GM18870 (cell line): ENCODE data around the gene ATG10.
A peak's percentile ranks its signal among the peaks of the same experiment; 100 is the strongest.
"Not testable (repeated sequence)": the region's sequence is repeated elsewhere in the genome, so short reads cannot be mapped to it uniquely, and the experiment has no call there.

ENCODE experiments used
- ATAC-seq: cut with Tn5 transposase; IDR thresholded peaks from one replicate; pipeline ENCODE4 v1.9.1; 2021; ENCODE audit warnings: moderate library complexity; ENCODE audit not compliant: unreplicated experiment

ATG10 gene

GRCh38 chr5:82273426-82273825 is 301.6 kb downstream of the ATG10 start:
- not testable (repeated sequence) for ATAC-seq

GRCh38 chr5:82274343-82275211 is 302.8 kb downstream of the ATG10 start:
- ATAC-seq = no peak

GRCh38 chr5:82275216-82275664 is 303.4 kb downstream of the ATG10 start:
- ATAC-seq = no peak

GRCh38 chr5:82276800-82277612 is 305.2 kb downstream of the ATG10 start:
- ATAC-seq = no peak

- ATAC-seq = no peak
These were observed 305.8 kb downstream of the ATG10 start for GRCh38 chr5:82277613-82277986.

GRCh38 chr5:82277987-82278710 is 306.3 kb downstream of the ATG10 start, which contains the start of gene RPS23:
TSS of gene RPS23 (minus strand) at chr5:82278354. CDS start at chr5:82278323, 31 bp downstream.
- ATAC-seq = peak; percentile 90

- ATAC-seq = no peak
These were observed 307.0 kb downstream of the ATG10 start for GRCh38 chr5:82278711-82279370.

- ATAC-seq = no peak
These were observed 312.1 kb downstream of the ATG10 start for GRCh38 chr5:82283893-82284292.

GRCh38 chr5:82285206-82285605 is 313.4 kb downstream of the ATG10 start:
- ATAC-seq = no peak

GRCh38 chr5:82287625-82288024 is 315.8 kb downstream of the ATG10 start:
- ATAC-seq = no peak

GRCh38 chr5:82290005-82290404 is 318.2 kb downstream of the ATG10 start:
- no peak for ATAC-seq

GRCh38 chr5:82290908-82291307 is 319.1 kb downstream of the ATG10 start:
- ATAC-seq = no peak

- no peak for ATAC-seq
These were observed 319.6 kb downstream of the ATG10 start for GRCh38 chr5:82291420-82291819.

- ATAC-seq = no peak
These were observed 323.3 kb downstream of the ATG10 start for GRCh38 chr5:82295144-82295543.

GRCh38 chr5:82295959-82296531 is 324.2 kb downstream of the ATG10 start:
- ATAC-seq = no peak

GRCh38 chr5:82296929-82297328 is 325.1 kb downstream of the ATG10 start:
- no peak for ATAC-seq

GRCh38 chr5:82297711-82298110 is 325.9 kb downstream of the ATG10 start:
- ATAC-seq = no peak

- ATAC-seq = no peak
These were observed 326.8 kb downstream of the ATG10 start for GRCh38 chr5:82298668-82299067.

GRCh38 chr5:82301190-82301589 is 329.4 kb downstream of the ATG10 start:
- ATAC-seq = no peak
